ENCODE data around the gene CCL28. TPM values are rescaled to one million over a fixed set of nuclear protein-coding genes. Genes with fewer than 3 reads are reported as not detected.

CCL28 gene
- total RNA-seq, 4 donors from 2014 or later, result 2.2 to 3.3 (median 2.3) TPM

DNA sequence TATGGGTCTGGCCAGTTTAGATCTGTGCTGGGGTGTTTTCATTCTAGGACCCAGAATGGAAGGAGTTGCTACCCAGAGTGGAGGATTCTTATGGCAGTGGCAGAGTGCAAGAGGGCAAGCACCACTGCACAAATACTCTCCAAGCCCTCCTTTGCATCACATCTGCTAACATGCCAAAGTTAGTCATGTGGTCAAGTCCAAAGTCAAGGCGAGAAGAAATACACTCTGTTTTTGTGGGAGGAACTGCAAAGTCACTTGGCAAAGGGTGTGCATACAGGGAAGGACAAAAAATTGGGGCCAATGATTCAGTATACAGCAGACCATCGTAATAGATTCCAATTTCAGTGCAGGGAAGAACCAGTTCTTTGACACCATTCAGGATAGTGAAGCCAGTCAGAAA lies 55.1 kb downstream of the CCL28 start:
- Histone ChIP-seq H3K27ac (replicated peaks in 1 of 4) (no peak overlapping the region), H3K9me3 (peaks cover 0 to 4% (median 0%) of the 10 kb centered on the region in 4 donors), H3K27me3 (no peaks in the 10 kb centered on the region), H3K4me1 (peaks cover 0 to 18% (median 14%) of the 10 kb centered on the region in 4 donors), H3K36me3 (no peaks in the 10 kb centered on the region), H3K4me3 (no peak overlapping the region)
- no peak for TF ChIP-seq POLR2A (IDR thresholded peaks at IDR 0.05; ENCODE audit: low read depth)
- no peak for TF ChIP-seq CTCF (IDR thresholded peaks at IDR 0.05)
- no peak for TF ChIP-seq EP300 (IDR thresholded peaks at IDR 0.05)
- TF ChIP-seq POLR2AphosphoS5 (IDR thresholded peaks at IDR 0.05), result no peak
- peak; percentile 24 for DNase-seq (ENCODE audit: extremely low spot score)
- 55% methylated on average over 2 of the region's 2 CpGs for WGBS
- intact Hi-C loops (cut with DNase I), result no loop called here

DNA sequence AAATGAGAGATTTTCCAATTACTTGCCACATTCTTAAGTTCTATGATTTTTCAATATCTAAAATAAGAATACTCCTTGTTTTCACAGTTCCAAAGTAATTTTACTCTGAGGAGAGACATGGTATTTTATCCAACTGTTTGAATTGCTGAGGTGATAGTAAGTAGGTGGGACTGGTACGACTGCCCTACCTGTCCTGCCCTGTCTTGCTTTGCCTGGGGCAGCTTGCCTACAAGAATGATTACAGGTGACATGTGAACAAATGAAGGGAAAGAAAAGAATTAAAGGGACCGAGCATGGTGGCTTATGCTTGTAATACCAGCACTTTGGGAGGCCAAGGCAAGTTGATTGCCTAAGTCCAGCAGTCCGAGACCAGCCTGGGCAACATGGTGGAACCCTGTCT lies 57.4 kb downstream of the CCL28 start:
- Histone ChIP-seq H3K9me3 (peaks cover 0 to 2% (median 0%) of the 10 kb centered on the region in 4 donors), H3K36me3 (no peaks in the 10 kb centered on the region), H3K27ac (replicated peaks in 1 of 4) (no peak overlapping the region), H3K27me3 (no peaks in the 10 kb centered on the region), H3K4me1 (peaks cover 0 to 18% (median 14%) of the 10 kb centered on the region in 4 donors), H3K4me3 (no peak overlapping the region)
- WGBS, result 88% methylated on average over 3 of the region's 3 CpGs
- TF ChIP-seq POLR2A (IDR thresholded peaks at IDR 0.05; ENCODE audit: low read depth), result no peak
- TF ChIP-seq POLR2AphosphoS5 (IDR thresholded peaks at IDR 0.05), result no peak
- TF ChIP-seq EP300 (IDR thresholded peaks at IDR 0.05), result no peak
- TF ChIP-seq CTCF (IDR thresholded peaks at IDR 0.05), result no peak
- intact Hi-C loops (cut with DNase I), result no loop called here
- peak; percentile 53 for DNase-seq (ENCODE audit: extremely low spot score)

- no peaks in the 10 kb centered on the region for H3K9me3 ChIP-seq
- no peak for TF ChIP-seq EP300 (IDR thresholded peaks at IDR 0.05)
- TF ChIP-seq POLR2AphosphoS5 (IDR thresholded peaks at IDR 0.05), result no peak
- TF ChIP-seq POLR2A (IDR thresholded peaks at IDR 0.05; ENCODE audit: low read depth), result no peak
- intact Hi-C loops (cut with DNase I), result no loop called here
- no peak overlapping the region for H3K27ac ChIP-seq (replicated peaks in 1 of 4)
- peak; percentile 17 for DNase-seq (ENCODE audit: extremely low spot score)
- peaks cover 0 to 15% (median 12%) of the 10 kb centered on the region in 4 donors for H3K4me1 ChIP-seq
- WGBS, result 92% methylated on average over 1 of the region's 1 CpG
- no peak overlapping the region for H3K4me3 ChIP-seq
- H3K36me3 ChIP-seq, result no peaks in the 10 kb centered on the region
- H3K27me3 ChIP-seq, result no peaks in the 10 kb centered on the region
Observed at GRCh38 chr5:43353668-43354067, 58.5 kb downstream of the CCL28 start.

DNA sequence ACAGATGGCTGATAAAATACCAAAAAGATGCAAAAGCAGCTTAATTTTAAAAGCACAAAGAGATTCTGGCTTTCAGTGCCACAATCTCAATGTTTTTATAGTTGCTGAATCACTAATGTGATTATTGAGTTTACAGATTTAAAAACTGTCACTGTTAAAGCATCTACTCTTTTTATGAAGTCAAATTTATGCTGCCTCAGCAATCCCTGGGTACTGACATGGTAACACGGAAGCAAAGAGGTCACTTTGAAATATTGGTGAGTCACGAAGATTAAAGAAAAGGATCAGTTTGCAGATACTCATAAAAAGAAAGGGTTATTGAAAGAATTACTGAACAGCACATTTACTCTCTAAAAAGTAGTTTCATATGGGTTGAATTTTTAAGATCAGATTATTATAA lies 59.3 kb downstream of the CCL28 start:
- Histone ChIP-seq H3K4me3 (no peak overlapping the region), H3K36me3 (no peaks in the 10 kb centered on the region), H3K27ac (replicated peaks in 1 of 4) (no peak overlapping the region), H3K4me1 (peaks cover 0 to 8% (median 5%) of the 10 kb centered on the region in 4 donors), H3K27me3 (no peaks in the 10 kb centered on the region), H3K9me3 (no peaks in the 10 kb centered on the region)
- intact Hi-C loops (cut with DNase I), result no loop called here
- DNase-seq (ENCODE audit: extremely low spot score), result no peak
- WGBS, result 80% methylated on average over 2 of the region's 2 CpGs
- no peak for TF ChIP-seq POLR2A (IDR thresholded peaks at IDR 0.05; ENCODE audit: low read depth)
- no peak for TF ChIP-seq CTCF (IDR thresholded peaks at IDR 0.05)
- TF ChIP-seq EP300 (IDR thresholded peaks at IDR 0.05), result no peak
- no peak for TF ChIP-seq POLR2AphosphoS5 (IDR thresholded peaks at IDR 0.05)

DNA sequence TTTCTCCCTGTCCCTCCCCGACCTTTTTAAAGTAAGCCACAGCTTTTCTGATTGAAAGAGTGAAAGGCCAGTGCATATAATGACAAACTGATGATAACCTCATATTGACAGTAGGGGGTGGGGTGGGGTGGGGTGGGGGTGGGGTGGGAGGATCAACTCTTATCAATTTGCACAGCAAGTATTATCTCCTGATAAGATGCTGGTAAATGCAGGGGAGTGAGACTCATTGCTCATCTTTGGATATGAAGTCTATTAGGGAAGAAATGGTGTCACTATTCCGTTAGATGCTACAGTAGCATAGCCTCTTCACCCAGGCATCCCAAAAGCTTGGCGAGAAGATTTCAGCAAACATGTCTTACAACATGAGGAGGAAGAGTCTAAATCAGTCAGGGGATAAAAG lies 60.1 kb downstream of the CCL28 start:
- 79% methylated on average over 3 of the region's 3 CpGs for WGBS
- TF ChIP-seq EP300 (IDR thresholded peaks at IDR 0.05), result no peak
- TF ChIP-seq POLR2AphosphoS5 (IDR thresholded peaks at IDR 0.05), result no peak
- TF ChIP-seq POLR2A (IDR thresholded peaks at IDR 0.05; ENCODE audit: low read depth), result no peak
- H3K4me3 ChIP-seq, result no peak overlapping the region
- H3K36me3 ChIP-seq, result no peaks in the 10 kb centered on the region
- H3K9me3 ChIP-seq, result no peaks in the 10 kb centered on the region
- DNase-seq (ENCODE audit: extremely low spot score), result peak; percentile 37
- intact Hi-C loops (cut with DNase I), result no loop called here
- peaks cover 0 to under 1% (median 0%) of the 10 kb centered on the region in 4 donors for H3K4me1 ChIP-seq
- no peaks in the 10 kb centered on the region for H3K27me3 ChIP-seq
- no peak overlapping the region for H3K27ac ChIP-seq (replicated peaks in 1 of 4)

- no peaks in the 10 kb centered on the region for H3K9me3 ChIP-seq
- H3K27me3 ChIP-seq, result no peaks in the 10 kb centered on the region
- H3K27ac ChIP-seq (replicated peaks in 1 of 4), result no peak overlapping the region
- WGBS, result 94% methylated on average over 1 of the region's 1 CpG
- intact Hi-C loops (cut with DNase I), result no loop called here
- H3K36me3 ChIP-seq, result no peaks in the 10 kb centered on the region
- no peak overlapping the region for H3K4me3 ChIP-seq
- no peaks in the 10 kb centered on the region for H3K4me1 ChIP-seq
- TF ChIP-seq EP300 (IDR thresholded peaks at IDR 0.05), result no peak
- no peak for TF ChIP-seq POLR2AphosphoS5 (IDR thresholded peaks at IDR 0.05)
- TF ChIP-seq CTCF (IDR thresholded peaks at IDR 0.05), result no peak
- TF ChIP-seq POLR2A (IDR thresholded peaks at IDR 0.05; ENCODE audit: low read depth), result no peak
- peak; percentile 70 for DNase-seq (ENCODE audit: extremely low spot score)
Observed at GRCh38 chr5:43348861-43349363, 63.3 kb downstream of the CCL28 start.

Measured in esophagus muscularis mucosa (tissue), 4 donors.